Liver (tissue), 9 donors: Measurements from ENCODE around the gene MOB3B. TPM values are rescaled to one million over a fixed set of nuclear protein-coding genes. Genes with fewer than 3 reads are reported as not detected.

ENCODE experiments used
- DNase-seq: peaks from one replicate; pipeline ENCODE4 v3.0.0-alpha.2; 2017; ENCODE audit warnings: low spot score
- H3K27ac ChIP-seq, 2 donors: one replicate each; pipeline ENCODE4 v1.7.0; 2013; ENCODE audit warnings: inconsistent platforms in 2 of 2, low read length in 2 of 2, control low read depth in 1 of 2, low read depth in 1 of 2, mild to moderate bottlenecking in 1 of 2
- H3K27me3 ChIP-seq, 4 donors: one replicate each; pipeline versions ENCODE4 v1.6.1 to v1.7.0; 2013; ENCODE audit warnings: low read length in 3 of 4, inconsistent platforms in 1 of 4, mild to moderate bottlenecking in 1 of 4, moderate library complexity in 1 of 4; ENCODE audit not compliant: control insufficient read depth in 4 of 4, insufficient read depth in 4 of 4
- H3K36me3 ChIP-seq, 4 donors: one replicate each; pipeline versions ENCODE4 v1.6.1 to v1.7.0; 2013; ENCODE audit warnings: low read length in 3 of 4, mild to moderate bottlenecking in 3 of 4, low read depth in 1 of 4, moderate library complexity in 1 of 4; ENCODE audit not compliant: control insufficient read depth in 4 of 4, insufficient read depth in 3 of 4
- H3K4me1 ChIP-seq, 4 donors: one replicate each; pipeline versions ENCODE4 v1.6.1 to v1.7.0; 2013; ENCODE audit warnings: low read length in 3 of 4, mild to moderate bottlenecking in 3 of 4, moderate library complexity in 1 of 4; ENCODE audit not compliant: control insufficient read depth in 4 of 4, insufficient read depth in 4 of 4
- H3K4me3 ChIP-seq, 3 donors: one replicate each; pipeline versions ENCODE4 v1.6.1 to v1.7.0; 2013; ENCODE audit warnings: low read length in 3 of 3, control low read depth in 1 of 3, low read depth in 1 of 3, mild to moderate bottlenecking in 1 of 3
- H3K9ac ChIP-seq, 2 donors: one replicate each; pipeline ENCODE4 v1.7.0; 2013; ENCODE audit warnings: low read length in 2 of 2, mild to moderate bottlenecking in 2 of 2, moderate library complexity in 2 of 2, control low read depth in 1 of 2, low read depth in 1 of 2
- H3K9me3 ChIP-seq, 4 donors: one replicate each; pipeline versions ENCODE4 v1.6.1 to v1.7.0; 2013; ENCODE audit warnings: low read length in 3 of 4; ENCODE audit not compliant: control insufficient read depth in 4 of 4
- EGR1 ChIP-seq, 2 donors: IDR thresholded peaks; 2 replicates each; pipeline ENCODE4 v1.6.1; 2016 to 2018; ENCODE audit warnings: antibody characterized with exemption in 2 of 2, low read depth in 2 of 2
- FOXA1 ChIP-seq: IDR thresholded peaks from 2 replicates; pipeline ENCODE4 v1.6.1; 2016; ENCODE audit warnings: antibody characterized with exemption
- FOXA2 ChIP-seq: IDR thresholded peaks from 2 replicates; pipeline ENCODE4 v1.6.1; 2016; ENCODE audit warnings: antibody characterized with exemption
- GABPA ChIP-seq, 2 donors: IDR thresholded peaks in 1 of 2; conservative IDR thresholded peaks in 1 of 2; 2 replicates each; pipeline ENCODE4 v1.6.1; 2016; ENCODE audit warnings: antibody characterized with exemption in 2 of 2, mild to moderate bottlenecking in 1 of 2, moderate library complexity in 1 of 2
- HNF4A ChIP-seq, 2 donors: conservative IDR thresholded peaks; 2 replicates each; pipeline ENCODE4 v1.6.1; 2016; ENCODE audit warnings: antibody characterized with exemption in 2 of 2, mild to moderate bottlenecking in 2 of 2
- HNF4G ChIP-seq: IDR thresholded peaks from 2 replicates; pipeline ENCODE4 v1.6.1; 2016; ENCODE audit warnings: antibody characterized with exemption
- JUND ChIP-seq, 2 donors: IDR thresholded peaks; 2 replicates each; pipeline ENCODE4 v1.6.1; 2016; ENCODE audit warnings: antibody characterized with exemption in 2 of 2
- NR2F2 ChIP-seq: IDR thresholded peaks from 2 replicates; pipeline ENCODE4 v1.6.1; 2016; ENCODE audit warnings: antibody characterized with exemption
- RAD21 ChIP-seq, 2 donors: IDR thresholded peaks; 2 replicates each; pipeline ENCODE4 v1.6.1; 2016; ENCODE audit warnings: antibody characterized with exemption in 2 of 2, mild to moderate bottlenecking in 2 of 2
- RXRA ChIP-seq, 2 donors: IDR thresholded peaks; 2 replicates each; pipeline ENCODE4 v1.6.1; 2017 to 2018; ENCODE audit warnings: antibody characterized with exemption in 2 of 2, mild to moderate bottlenecking in 1 of 2
- SP1 ChIP-seq: IDR thresholded peaks from 2 replicates; pipeline ENCODE4 v1.6.1; 2018; ENCODE audit warnings: antibody characterized with exemption, mild to moderate bottlenecking
- TAF1 ChIP-seq: conservative IDR thresholded peaks from 2 replicates; pipeline ENCODE4 v1.6.1; 2016; ENCODE audit warnings: antibody characterized with exemption, mild to moderate bottlenecking
- YY1 ChIP-seq: IDR thresholded peaks from 2 replicates; pipeline ENCODE4 v1.6.1; 2016; ENCODE audit warnings: antibody characterized with exemption, mild to moderate bottlenecking
- ZBTB33 ChIP-seq: IDR thresholded peaks from 2 replicates; pipeline ENCODE4 v1.6.1; 2016; ENCODE audit warnings: antibody characterized with exemption
- WGBS: extraction: QIAGEN DNeasy Blood & Tissue Kit; methylation state at CpG from one replicate; pipeline ENCODE4 v1.1.7; 2013; 5-methylcytosine and 5-hydroxymethylcytosine counted together
- polyA plus RNA-seq, 2 donors: library from polyadenylated mRNA; stranded (reverse) in 1 of 2; unstranded in 1 of 2; fragments of 200-250 nt in 1 of 2; fragments of >200 nt in 1 of 2; fragmentation: Nextera tagmentation in 1 of 2; extraction: Ambion mirVana in 1 of 2; gene quantifications; one replicate each; pipeline versions ENCODE4 v1.2.1 to v1.2.3, GENCODE V29; 2013 to 2015
- total RNA-seq, 2 donors: library from RNA; depleted of rRNA; stranded (reverse); fragments of >200 nt; gene quantifications; one replicate each; pipeline ENCODE4 v1.2.3, GENCODE V29; 2014
- TF ChIP-seq, protein P1 (sequence below): IDR thresholded peaks from 2 replicates; pipeline ENCODE4 v1.6.1; 2016; ENCODE audit warnings: antibody characterized with exemption
- TF ChIP-seq, protein P2 (sequence below): fragments of 150-350 bp; IDR thresholded peaks from 2 replicates; pipeline ENCODE4 v1.5.1; 2017; ENCODE audit warnings: improper control_type of control experiment, low read depth, low read length; ENCODE audit not compliant: missing input control
- TF ChIP-seq, protein P3 (sequence below): IDR thresholded peaks from 2 replicates; pipeline ENCODE4 v1.6.1; 2016; ENCODE audit warnings: antibody characterized with exemption, mild to moderate bottlenecking
- donor health status: healthy.
- donor health status: healthy.
- donor health status: healthy.
- donor health status: healthy.
- donor health status: healthy.

MOB3B gene
- total and polyA plus RNA-seq, 4 donors = 0.36 to 1.1 (median 0.76) TPM

GRCh38 chr9:27558307-27558706 lies 28.7 kb upstream of the MOB3B start (continued):
- TF ChIP-seq HNF4A (conservative IDR thresholded peaks at IDR 0.05) (no peak), FOXA1 (no peak), ZBTB33 (no peak), GABPA (IDR thresholded peaks at IDR 0.05 in 1 of 2, conservative IDR thresholded peaks at IDR 0.05 in 1 of 2) (no peak), RXRA (IDR thresholded peaks at IDR 0.05) (no peak), HNF4G (no peak), NR2F2 (no peak), EGR1 (IDR thresholded peaks at IDR 0.05; ENCODE audit: low read depth in 2 of 2) (no peak), SP1 (no peak), JUND (IDR thresholded peaks at IDR 0.05) (no peak), RAD21 (IDR thresholded peaks at IDR 0.05) (no peak)

- Histone ChIP-seq H3K4me3 (no peak overlapping the region), H3K9ac (no peak overlapping the region), H3K36me3 (peaks cover 2 to 67% (median 47%) of the 10 kb centered on the region in 4 donors), H3K27ac (no peak overlapping the region), H3K9me3 (no peaks in the 10 kb centered on the region), H3K27me3 (no peaks in the 10 kb centered on the region), H3K4me1 (no peaks in the 10 kb centered on the region)
- DNase-seq = no peak
- WGBS = 97% methylated on average over 8 of the region's 8 CpGs
- TF ChIP-seq, protein P1, sequence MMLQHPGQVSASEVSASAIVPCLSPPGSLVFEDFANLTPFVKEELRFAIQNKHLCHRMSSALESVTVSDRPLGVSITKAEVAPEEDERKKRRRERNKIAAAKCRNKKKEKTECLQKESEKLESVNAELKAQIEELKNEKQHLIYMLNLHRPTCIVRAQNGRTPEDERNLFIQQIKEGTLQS = no peak
- TF ChIP-seq FOXA2 = no peak
- TF ChIP-seq, protein P2, sequence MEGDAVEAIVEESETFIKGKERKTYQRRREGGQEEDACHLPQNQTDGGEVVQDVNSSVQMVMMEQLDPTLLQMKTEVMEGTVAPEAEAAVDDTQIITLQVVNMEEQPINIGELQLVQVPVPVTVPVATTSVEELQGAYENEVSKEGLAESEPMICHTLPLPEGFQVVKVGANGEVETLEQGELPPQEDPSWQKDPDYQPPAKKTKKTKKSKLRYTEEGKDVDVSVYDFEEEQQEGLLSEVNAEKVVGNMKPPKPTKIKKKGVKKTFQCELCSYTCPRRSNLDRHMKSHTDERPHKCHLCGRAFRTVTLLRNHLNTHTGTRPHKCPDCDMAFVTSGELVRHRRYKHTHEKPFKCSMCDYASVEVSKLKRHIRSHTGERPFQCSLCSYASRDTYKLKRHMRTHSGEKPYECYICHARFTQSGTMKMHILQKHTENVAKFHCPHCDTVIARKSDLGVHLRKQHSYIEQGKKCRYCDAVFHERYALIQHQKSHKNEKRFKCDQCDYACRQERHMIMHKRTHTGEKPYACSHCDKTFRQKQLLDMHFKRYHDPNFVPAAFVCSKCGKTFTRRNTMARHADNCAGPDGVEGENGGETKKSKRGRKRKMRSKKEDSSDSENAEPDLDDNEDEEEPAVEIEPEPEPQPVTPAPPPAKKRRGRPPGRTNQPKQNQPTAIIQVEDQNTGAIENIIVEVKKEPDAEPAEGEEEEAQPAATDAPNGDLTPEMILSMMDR = no peak
- TF ChIP-seq JUND (IDR thresholded peaks at IDR 0.05) = no peak
Measured at GRCh38 chr9:27556470-27556869, 26.9 kb upstream of the MOB3B start.

DNA sequence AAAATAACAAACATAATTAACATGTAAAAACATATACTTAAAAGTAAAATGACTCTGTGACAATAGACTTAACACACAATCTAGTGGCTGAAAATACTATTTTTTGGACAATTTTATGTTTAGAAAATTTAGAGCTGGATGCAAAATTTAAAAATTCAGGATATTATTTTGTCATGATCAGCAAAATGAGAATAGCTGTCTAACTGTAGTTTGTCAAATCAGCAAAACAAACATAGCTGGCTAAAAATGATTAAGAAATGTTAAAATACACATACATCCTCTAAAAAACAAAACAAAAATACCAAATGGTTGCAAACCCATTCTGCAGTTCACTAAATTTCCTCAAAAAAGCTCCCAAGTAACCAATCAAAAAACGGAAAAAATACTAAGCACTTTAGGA lies 25.1 kb upstream of the MOB3B start:
- H3K27me3 ChIP-seq = no peaks in the 10 kb centered on the region
- peaks cover 2 to 65% (median 38%) of the 10 kb centered on the region in 4 donors for H3K36me3 ChIP-seq
- no peak for DNase-seq
- H3K4me1 ChIP-seq = no peaks in the 10 kb centered on the region
- H3K4me3 ChIP-seq = no peak overlapping the region
- whole genome bisulfite sequencing = 97% methylated on average over 1 of the region's 1 CpG
- TF ChIP-seq, protein P2 = no peak
- TF ChIP-seq, protein P1 = no peak
- TF ChIP-seq, protein P3, sequence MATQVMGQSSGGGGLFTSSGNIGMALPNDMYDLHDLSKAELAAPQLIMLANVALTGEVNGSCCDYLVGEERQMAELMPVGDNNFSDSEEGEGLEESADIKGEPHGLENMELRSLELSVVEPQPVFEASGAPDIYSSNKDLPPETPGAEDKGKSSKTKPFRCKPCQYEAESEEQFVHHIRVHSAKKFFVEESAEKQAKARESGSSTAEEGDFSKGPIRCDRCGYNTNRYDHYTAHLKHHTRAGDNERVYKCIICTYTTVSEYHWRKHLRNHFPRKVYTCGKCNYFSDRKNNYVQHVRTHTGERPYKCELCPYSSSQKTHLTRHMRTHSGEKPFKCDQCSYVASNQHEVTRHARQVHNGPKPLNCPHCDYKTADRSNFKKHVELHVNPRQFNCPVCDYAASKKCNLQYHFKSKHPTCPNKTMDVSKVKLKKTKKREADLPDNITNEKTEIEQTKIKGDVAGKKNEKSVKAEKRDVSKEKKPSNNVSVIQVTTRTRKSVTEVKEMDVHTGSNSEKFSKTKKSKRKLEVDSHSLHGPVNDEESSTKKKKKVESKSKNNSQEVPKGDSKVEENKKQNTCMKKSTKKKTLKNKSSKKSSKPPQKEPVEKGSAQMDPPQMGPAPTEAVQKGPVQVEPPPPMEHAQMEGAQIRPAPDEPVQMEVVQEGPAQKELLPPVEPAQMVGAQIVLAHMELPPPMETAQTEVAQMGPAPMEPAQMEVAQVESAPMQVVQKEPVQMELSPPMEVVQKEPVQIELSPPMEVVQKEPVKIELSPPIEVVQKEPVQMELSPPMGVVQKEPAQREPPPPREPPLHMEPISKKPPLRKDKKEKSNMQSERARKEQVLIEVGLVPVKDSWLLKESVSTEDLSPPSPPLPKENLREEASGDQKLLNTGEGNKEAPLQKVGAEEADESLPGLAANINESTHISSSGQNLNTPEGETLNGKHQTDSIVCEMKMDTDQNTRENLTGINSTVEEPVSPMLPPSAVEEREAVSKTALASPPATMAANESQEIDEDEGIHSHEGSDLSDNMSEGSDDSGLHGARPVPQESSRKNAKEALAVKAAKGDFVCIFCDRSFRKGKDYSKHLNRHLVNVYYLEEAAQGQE = no peak
- TF ChIP-seq HNF4G (no peak), RXRA (IDR thresholded peaks at IDR 0.05) (no peak), HNF4A (conservative IDR thresholded peaks at IDR 0.05) (no peak), YY1 (no peak), TAF1 (no peak), FOXA1 (no peak), GABPA (IDR thresholded peaks at IDR 0.05 in 1 of 2, conservative IDR thresholded peaks at IDR 0.05 in 1 of 2) (no peak)
- H3K27ac ChIP-seq = no peak overlapping the region
- H3K9ac ChIP-seq = no peak overlapping the region
- no peaks in the 10 kb centered on the region for H3K9me3 ChIP-seq
